ENCODE measurements around the gene UTP14C. TPM values are rescaled to one million over a fixed set of nuclear protein-coding genes. Genes with fewer than 3 reads are reported as not detected.
"Not testable (repeated sequence)": the region's sequence is repeated elsewhere in the genome, so short reads cannot be mapped to it uniquely, and the experiment has no call there.

Gene UTP14C
- total RNA-seq, 1 donor from 2014 or later, result 18.4 TPM

DNA sequence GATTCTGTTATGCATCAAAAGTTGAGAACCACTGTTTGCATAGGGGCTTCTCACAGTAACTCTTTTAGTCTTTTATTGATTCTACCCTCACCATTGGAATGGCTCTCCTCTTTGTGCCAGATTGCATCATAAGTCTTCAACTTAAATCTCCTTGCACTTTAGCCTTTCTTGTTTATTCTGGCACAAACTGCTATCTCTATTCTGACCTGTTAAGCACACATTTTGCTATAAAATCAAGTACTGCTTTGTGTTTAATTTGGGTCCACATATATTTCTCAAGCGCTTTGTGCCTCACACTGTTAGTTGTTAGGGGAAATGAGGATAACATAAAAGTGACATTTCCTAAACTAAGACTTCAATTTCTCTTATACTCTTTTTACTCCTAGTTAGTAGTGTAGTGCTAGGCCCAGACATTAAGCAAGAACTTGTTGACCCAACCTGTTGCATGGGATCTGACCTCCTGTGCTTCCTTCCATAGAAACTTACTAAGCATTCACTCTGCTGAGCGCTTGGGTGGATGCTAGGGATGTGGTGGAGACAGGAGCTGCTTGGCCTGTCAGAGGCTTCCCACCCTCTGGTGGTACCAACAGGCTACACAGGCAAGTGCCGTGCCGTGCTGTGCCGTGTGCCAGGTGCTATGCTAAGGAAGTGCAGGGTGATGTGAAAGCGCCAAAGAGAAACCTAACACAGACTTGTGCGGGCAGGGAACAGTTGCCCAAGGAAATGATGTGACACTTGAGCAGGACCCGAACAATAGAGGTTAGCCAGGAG lies 1.2 kb downstream of the UTP14C start:
- H3K4me1 ChIP-seq, result peaks cover 17% of the 10 kb centered on the region
- no peak for DNase-seq
- no peak overlapping the region for H3K4me3 ChIP-seq
- TF ChIP-seq, protein P1, sequence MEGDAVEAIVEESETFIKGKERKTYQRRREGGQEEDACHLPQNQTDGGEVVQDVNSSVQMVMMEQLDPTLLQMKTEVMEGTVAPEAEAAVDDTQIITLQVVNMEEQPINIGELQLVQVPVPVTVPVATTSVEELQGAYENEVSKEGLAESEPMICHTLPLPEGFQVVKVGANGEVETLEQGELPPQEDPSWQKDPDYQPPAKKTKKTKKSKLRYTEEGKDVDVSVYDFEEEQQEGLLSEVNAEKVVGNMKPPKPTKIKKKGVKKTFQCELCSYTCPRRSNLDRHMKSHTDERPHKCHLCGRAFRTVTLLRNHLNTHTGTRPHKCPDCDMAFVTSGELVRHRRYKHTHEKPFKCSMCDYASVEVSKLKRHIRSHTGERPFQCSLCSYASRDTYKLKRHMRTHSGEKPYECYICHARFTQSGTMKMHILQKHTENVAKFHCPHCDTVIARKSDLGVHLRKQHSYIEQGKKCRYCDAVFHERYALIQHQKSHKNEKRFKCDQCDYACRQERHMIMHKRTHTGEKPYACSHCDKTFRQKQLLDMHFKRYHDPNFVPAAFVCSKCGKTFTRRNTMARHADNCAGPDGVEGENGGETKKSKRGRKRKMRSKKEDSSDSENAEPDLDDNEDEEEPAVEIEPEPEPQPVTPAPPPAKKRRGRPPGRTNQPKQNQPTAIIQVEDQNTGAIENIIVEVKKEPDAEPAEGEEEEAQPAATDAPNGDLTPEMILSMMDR (IDR thresholded peaks at IDR 0.05), result no peak
- intact Hi-C loops (cut with DNase I), result no loop called here
- ATAC-seq, result peak; percentile 56 to 64
- H3K9me3 ChIP-seq, result no peaks in the 10 kb centered on the region
- no peak overlapping the region for H3K27ac ChIP-seq
- H3K27me3 ChIP-seq (ENCODE audit: low read depth), result no peaks in the 10 kb centered on the region
- H3K36me3 ChIP-seq, result peaks cover 70% of the 10 kb centered on the region

DNA sequence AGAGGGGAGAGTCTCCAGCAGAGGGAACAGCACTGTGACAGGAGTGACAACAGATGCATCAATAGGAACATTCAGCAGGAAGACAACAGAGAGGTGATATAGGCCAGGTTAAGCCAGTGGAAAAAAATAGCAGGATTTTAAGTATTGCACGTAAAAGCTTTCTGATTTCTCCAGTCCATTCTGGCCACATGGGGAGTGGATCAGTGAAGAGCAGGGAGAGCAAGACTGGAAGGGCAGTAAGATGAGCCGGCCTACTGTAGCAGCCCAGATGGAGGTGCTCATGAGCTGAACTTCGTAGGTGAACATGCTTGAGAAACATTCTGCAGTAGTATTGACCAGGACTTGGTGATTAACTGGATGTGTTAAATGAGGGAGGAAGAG lies 1.7 kb downstream of the UTP14C start:
- ATAC-seq (no peak), DNase-seq (no peak)
- H3K36me3 ChIP-seq, result peaks cover 64% of the 10 kb centered on the region
- H3K9me3 ChIP-seq, result no peaks in the 10 kb centered on the region
- H3K4me3 ChIP-seq, result no peak overlapping the region
- TF ChIP-seq, protein P1 (IDR thresholded peaks at IDR 0.05), result no peak
- peaks cover 17% of the 10 kb centered on the region for H3K4me1 ChIP-seq
- H3K27me3 ChIP-seq (ENCODE audit: low read depth), result no peaks in the 10 kb centered on the region
- intact Hi-C loops (cut with DNase I), result no loop called here
- no peak overlapping the region for H3K27ac ChIP-seq

DNA sequence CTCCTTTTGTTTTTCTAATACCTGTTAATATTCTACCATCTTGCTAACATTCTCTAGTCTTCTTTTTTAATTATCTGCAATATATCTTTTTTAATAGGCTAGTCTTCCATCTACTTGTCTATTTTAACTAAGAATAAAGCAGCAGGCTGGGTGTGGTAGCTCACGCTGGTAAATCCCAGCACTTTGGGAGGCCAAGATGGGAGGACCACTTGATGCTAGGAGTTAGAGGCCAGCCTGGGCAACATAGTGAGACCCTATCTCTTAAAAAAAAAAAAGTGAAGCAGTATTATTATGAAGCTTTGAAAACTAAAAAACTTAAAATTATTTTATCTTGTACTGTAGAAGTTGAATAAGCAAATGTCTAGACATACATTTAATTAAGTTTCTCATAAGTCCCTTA lies 3.3 kb downstream of the UTP14C start:
- DNase-seq, result no peak
- peaks cover 48% of the 10 kb centered on the region for H3K36me3 ChIP-seq
- H3K27ac ChIP-seq, result no peak overlapping the region
- H3K4me3 ChIP-seq, result no peak overlapping the region
- ATAC-seq, result no peak
- TF ChIP-seq, protein P1 (IDR thresholded peaks at IDR 0.05), result no peak
- H3K9me3 ChIP-seq, result no peaks in the 10 kb centered on the region
- H3K27me3 ChIP-seq (ENCODE audit: low read depth), result no peaks in the 10 kb centered on the region
- H3K4me1 ChIP-seq, result peaks cover 17% of the 10 kb centered on the region
- intact Hi-C loops (cut with DNase I), result no loop called here

DNA sequence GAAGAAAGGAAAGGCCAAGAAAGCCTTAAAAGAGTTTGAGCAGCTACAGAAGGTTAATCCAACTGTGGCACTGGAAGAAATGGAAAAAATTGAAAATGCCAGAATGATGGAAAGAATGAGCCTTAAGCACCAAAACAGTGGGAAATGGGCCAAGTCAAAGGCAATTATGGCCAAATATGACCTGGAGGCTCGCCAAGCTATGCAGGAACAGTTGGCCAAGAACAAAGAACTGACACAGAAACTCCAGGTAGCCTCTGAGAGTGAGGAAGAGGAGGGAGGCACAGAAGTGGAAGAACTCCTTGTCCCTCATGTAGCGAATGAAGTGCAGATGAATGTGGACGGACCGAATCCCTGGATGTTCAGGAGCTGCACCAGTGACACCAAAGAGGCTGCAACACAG lies 5.1 kb downstream of the UTP14C start:
- ATAC-seq, result no peak

DNA sequence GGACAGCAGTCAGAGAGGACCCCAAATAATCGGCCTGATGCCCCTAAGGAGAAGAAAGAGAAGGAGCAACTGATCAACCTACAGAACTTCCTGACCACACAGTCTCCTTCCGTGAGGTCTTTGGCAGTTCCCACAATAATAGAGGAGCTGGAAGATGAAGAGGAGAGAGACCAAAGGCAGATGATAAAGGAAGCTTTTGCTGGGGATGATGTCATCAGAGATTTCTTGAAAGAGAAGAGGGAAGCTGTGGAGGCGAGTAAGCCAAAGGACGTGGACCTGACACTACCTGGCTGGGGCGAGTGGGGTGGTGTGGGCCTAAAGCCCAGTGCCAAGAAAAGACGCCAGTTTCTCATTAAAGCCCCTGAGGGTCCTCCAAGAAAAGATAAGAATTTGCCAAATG lies 5.9 kb downstream of the UTP14C start:
- H3K4me3 ChIP-seq; H3K27ac ChIP-seq; H3K27me3 ChIP-seq (ENCODE audit: low read depth); intact Hi-C loops (cut with DNase I); H3K9me3 ChIP-seq; DNase-seq; ATAC-seq: not testable (repeated sequence)
- Histone ChIP-seq H3K36me3 (peaks cover 24% of the 10 kb centered on the region), H3K4me1 (peaks cover 13% of the 10 kb centered on the region)

More for the DNA sequence above, 5.1 kb downstream of the UTP14C start:
- DNase-seq, result no peak
- no peak overlapping the region for H3K4me3 ChIP-seq
- intact Hi-C loops (cut with DNase I), result no loop called here
- no peak overlapping the region for H3K27ac ChIP-seq
- TF ChIP-seq, protein P1 (IDR thresholded peaks at IDR 0.05), result no peak
- H3K9me3 ChIP-seq, result no peaks in the 10 kb centered on the region
- no peaks in the 10 kb centered on the region for H3K27me3 ChIP-seq (ENCODE audit: low read depth)
- peaks cover 33% of the 10 kb centered on the region for H3K36me3 ChIP-seq
- H3K4me1 ChIP-seq, result peaks cover 17% of the 10 kb centered on the region

DNA sequence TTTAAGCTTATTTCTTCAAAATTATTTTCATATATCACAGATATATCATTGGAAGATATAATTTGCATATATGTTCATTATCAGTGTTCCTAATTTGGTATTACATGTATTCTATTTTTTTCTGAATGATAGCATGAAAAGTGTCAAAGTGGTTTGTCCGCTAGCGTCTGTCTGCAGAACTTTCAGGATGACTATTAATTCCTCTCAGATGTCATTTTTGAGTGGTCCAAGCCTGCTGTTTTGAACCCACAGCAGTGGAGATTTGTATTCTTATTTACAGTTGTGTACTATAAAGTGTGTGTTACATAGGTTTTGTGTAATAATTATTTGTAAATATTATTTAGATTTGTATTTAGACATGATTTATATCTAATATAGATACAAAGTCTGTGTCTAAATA lies 8.5 kb downstream of the UTP14C start:
- intact Hi-C loops (cut with DNase I), result no loop called here
- ATAC-seq, result no peak
- DNase-seq, result no peak
- H3K27ac ChIP-seq, result no peak overlapping the region
- no peaks in the 10 kb centered on the region for H3K27me3 ChIP-seq (ENCODE audit: low read depth)
- no peaks in the 10 kb centered on the region for H3K9me3 ChIP-seq
- H3K4me3 ChIP-seq, result no peak overlapping the region
- no peaks in the 10 kb centered on the region for H3K4me1 ChIP-seq
- TF ChIP-seq, protein P1 (IDR thresholded peaks at IDR 0.05), result no peak
- H3K36me3 ChIP-seq, result peaks cover 14% of the 10 kb centered on the region

All from lower lobe of right lung (tissue), 2 donors.